G401 (cell line): ENCODE measurements around the gene ALK. TPM values are rescaled to one million over a fixed set of nuclear protein-coding genes. Genes with fewer than 3 reads are reported as not detected.
A peak's percentile ranks its signal among the peaks of the same experiment; 100 is the strongest.

Experiments used
- DNase-seq: peaks from one replicate; pipeline ENCODE4 v3.0.0-alpha.2; 2015; ENCODE audit warnings: low spot score
- in situ Hi-C: cut with HindIII; loops from 2 replicates; pipeline ENCODE4 v1.10.0; 2016; ENCODE audit warnings: low sequenced_read_pairs, mixed read lengths
- total RNA-seq: library from RNA; depleted of rRNA; stranded (reverse); fragments of >200 nt; shearing (Covaris generic); gene quantifications from 2 replicates; pipeline ENCODE4 v1.2.3, GENCODE V29; 2014

Gene ALK
- total RNA-seq, 1 experiment from 2014 or later = not detected

- DNase-seq = no peak
- in situ Hi-C loops = no loop called here
These were observed 570.1 kb downstream of the ALK start for GRCh38 chr2:29351248-29351647.

- peak; percentile 73 for DNase-seq
- in situ Hi-C loops = no loop called here
These were observed 571.9 kb downstream of the ALK start for GRCh38 chr2:29349316-29350030.

DNA sequence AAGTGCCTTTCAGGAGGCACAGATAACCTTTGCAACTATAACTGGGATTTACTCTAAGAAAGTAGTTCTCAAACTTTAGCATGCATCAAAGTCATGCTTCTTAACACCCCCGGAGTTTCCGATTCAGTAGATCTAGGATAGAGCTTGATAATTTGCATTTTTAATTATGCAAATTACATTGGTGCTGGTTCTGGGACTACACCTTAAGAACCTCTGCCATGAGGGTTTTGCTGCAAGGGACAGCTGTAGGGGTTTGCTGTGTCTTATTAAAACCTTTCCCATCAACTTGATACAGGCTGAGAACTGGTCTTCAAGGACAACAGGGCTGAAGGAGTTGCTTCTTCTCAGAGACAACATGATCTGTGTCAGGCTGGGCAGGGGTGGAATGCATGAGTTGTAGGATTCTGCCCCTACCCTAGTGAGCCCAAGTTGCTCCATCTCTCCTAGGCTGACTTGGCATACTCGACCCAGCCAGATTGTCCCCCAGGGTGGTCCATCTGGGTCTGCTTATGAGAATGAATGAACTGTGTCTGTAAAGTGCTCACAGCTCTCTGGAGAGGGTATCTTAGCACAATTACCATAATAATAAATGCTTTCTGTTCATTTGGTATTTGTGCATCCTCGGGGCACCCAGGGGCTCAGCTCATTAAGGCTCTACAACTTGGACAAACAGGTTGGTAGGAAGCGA is 573.5 kb downstream of the ALK start:
- in situ Hi-C loops = no loop called here

GRCh38 chr2:29345236-29345635 is 576.1 kb downstream of the ALK start:
- in situ Hi-C loops = no loop called here

More for the DNA sequence above, 573.5 kb downstream of the ALK start:
- DNase-seq = peak; percentile 75

DNA sequence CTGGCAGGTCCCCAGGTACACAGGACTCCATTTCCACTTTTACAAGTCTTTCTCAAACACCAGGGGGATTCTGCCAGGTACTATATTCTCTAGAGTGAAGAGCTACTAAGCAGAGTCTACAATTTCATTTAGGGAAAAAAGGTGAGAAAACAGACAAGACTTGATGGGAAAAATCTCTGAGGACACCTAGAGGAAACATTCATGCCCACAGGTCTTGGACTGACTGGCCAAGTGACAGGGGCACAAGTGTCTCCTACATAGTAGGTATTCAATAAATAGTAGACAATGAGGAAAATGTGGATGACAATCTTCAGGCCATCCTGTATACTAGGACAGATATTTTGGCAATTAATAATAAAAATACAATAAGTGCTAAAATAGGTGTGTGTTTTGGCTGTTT is 577.6 kb downstream of the ALK start:
- DNase-seq = peak; percentile 14
- in situ Hi-C loops = no loop called here

More at GRCh38 chr2:29345236-29345635, 576.1 kb downstream of the ALK start:
- no peak for DNase-seq

GRCh38 chr2:29336341-29337241 is 584.8 kb downstream of the ALK start:
- peak; percentile 25 for DNase-seq
- in situ Hi-C loops = no loop called here

DNA sequence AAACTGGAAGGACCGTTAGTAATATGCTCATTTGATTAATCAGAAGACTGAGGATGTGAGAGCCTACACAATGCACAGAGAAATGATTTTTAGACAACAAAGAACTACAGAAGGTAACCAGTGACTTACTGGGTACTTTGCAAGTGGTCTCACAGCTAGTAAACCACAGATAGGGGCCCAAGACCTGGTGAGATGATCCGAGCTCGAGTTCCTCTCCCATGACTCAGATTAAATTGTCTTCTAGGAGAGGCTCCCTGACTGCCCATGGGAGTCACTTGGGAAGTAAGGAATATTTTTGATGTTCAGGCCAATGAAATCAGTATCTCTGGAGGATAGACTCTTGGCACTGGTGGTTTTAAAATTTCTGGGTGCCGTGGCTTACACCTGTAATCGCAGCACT is 586.0 kb downstream of the ALK start:
- no peak for DNase-seq
- in situ Hi-C loops = no loop called here

DNA sequence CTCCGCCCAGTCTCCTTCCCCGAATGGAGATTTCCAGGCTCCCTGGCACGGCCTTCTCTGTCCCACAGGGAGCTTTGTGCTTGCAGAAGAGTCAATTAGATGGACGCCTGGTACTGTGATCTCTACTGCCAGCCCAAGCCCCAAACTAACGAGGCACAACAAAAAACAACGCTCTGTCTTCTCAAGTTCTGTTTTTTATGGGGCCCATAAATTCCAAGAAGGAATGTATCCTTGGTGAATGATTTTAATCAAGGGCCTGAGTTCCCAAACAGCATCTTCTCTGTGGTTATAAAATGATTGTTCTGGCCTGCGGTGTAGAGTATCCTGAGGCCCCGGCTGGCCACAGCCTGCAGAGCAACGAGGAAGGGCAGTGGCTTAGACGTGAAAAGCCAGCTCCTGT is 586.7 kb downstream of the ALK start:
- in situ Hi-C loops = no loop called here

GRCh38 chr2:29332540-29332939 is 588.8 kb downstream of the ALK start:
- in situ Hi-C loops = no loop called here
- DNase-seq = no peak

More for the DNA sequence above, 586.7 kb downstream of the ALK start:
- DNase-seq = no peak

DNA sequence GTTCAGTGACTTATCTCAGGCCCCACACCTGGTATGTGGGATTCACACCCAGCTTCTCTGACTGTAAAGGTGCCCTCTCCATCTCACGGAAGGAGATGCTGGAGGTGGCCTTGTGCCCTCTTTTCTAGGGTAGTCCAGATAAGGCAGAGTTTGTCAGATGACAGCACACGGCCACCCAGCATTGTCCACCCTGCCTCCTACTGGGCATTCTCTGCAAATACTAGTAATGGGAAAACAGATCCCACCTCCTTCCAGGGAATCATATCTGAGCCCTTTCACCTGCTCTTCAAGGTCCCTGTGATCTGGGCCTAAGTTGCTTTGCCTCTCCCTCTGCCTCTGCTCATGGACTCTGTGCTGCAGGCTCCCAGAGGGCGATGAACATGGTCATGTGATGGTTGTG is 591.5 kb downstream of the ALK start:
- in situ Hi-C loops = no loop called here
- DNase-seq = no peak

DNA sequence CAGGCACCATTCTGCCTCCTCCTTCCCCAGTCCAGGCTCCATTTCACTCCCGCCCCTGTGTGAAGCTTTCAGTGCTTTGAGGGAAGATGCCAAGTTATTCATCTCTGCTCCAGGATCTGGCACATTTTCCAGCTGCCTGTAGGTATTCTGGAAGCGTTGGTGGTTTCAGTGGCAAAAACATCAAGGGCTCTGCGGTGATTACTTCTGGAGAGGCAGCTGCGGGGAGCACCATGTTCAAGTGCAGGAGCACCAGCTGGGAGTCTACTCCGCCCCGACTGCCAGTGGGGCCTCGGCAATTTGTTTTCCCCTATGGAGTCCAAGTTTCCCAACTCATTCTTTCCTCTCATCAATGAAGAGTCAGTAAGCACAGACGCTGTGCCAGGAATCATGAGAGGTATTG is 594.5 kb downstream of the ALK start:
- DNase-seq = no peak
- in situ Hi-C loops = no loop called here

DNA sequence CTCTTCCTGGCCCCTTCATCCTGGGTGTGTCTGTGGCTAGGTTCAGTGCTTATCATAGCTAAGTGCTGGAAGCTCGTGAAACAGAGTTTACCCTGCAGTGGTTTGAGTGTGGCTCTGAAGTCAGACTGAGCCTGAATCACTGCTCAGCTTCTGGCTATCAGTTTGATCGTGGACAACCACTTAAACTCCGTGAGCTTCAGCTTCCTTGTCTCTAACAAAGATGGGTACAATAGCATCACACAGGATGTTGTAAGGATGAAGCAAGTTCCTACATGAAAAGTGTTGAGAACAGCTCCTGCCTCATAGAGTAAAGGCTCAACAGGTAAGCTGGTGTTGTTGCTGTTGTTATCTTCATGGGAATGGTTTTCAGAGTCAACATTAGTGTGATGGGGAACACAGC is 595.8 kb downstream of the ALK start:
- DNase-seq = no peak

GRCh38 chr2:29323961-29324360 is 597.4 kb downstream of the ALK start:
- in situ Hi-C loops = no loop called here
- DNase-seq = no peak

More for the DNA sequence above, 595.8 kb downstream of the ALK start:
- in situ Hi-C loops = no loop called here

- no peak for DNase-seq
- in situ Hi-C loops = no loop called here
These were observed 598.1 kb downstream of the ALK start for GRCh38 chr2:29323301-29323700.

- no peak for DNase-seq
- in situ Hi-C loops = no loop called here
These were observed 599.4 kb downstream of the ALK start for GRCh38 chr2:29322011-29322410.

DNA sequence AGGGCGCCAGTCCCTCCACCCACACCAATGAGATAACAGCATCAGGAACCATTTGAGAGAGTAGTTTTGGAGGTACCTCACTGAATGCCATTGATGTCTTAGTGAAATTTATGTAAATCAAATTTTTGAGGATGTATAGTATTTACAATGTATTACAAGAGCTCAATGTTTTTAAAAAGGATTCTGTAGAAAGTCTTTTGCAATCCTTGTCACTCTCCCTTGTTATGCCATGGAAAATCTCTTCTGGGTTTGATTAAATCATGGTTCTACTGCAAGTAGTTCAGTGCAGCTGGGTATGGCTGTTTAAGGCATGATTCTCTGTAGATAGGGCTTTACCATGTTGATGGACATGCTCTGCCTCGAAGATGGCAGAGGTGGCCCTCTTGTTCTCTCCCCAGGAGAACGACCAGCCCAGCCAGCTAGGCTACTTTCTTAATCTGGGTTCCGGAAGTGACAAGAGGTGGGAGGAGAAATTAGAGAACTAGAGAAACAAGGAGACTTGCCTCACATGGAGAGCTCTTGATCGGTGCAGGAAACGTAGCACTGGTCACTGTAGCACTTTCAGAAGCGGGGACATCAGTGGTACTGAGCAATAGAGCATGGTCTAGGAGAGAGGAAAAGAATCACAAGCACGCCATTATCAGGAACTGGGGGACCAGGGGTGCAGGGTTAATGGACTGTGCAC is 603.4 kb downstream of the ALK start:
- in situ Hi-C loops = no loop called here
- DNase-seq = no peak

- in situ Hi-C loops = no loop called here
- DNase-seq = peak; percentile 27
These were observed 604.3 kb downstream of the ALK start for GRCh38 chr2:29317077-29317517.

DNA sequence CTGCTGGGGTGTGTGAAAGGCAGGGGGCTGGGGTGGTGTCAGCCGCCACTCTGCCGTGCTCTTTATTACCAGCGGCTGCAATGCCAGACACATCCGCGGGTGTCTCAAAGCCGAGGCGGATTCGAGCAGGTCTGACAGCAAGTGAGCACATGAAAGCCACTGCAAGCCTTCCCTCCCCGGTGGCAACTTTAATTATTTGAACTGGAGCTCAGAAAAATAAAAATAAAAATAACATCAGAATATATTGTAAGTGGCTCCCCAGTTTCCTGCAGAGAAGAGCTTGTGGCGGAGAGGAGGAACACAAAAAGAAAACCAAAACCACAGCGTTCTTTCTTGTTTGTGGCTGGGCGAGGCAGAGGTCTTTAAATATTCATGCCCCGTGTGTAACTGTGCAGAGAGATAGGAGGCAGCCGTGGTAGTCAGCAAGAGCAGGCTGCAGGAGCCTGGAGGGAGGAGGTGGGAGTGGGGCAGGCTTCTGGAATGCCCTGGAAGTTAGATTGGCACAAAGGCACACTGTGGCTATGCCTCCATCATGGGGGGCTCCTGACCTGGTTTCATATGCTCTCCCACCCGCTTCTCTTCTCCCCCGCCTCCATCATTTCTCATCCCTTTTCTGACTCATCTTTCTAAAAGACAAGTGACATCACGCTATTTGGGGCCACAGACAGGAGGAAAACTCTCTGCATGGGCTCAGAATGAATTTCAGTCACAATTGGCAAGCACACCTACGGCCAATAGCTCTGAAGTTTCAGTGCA is 606.4 kb downstream of the ALK start:
- in situ Hi-C loops = no loop called here
- no peak for DNase-seq

- in situ Hi-C loops = no loop called here
- no peak for DNase-seq
These were observed 609.9 kb downstream of the ALK start for GRCh38 chr2:29311458-29311857.
